Measurements from ENCODE around the gene LILRA2.
"Not testable (repeated sequence)": the region's sequence is repeated elsewhere in the genome, so short reads cannot be mapped to it uniquely, and the experiment has no call there.

LILRA2 gene

DNA sequence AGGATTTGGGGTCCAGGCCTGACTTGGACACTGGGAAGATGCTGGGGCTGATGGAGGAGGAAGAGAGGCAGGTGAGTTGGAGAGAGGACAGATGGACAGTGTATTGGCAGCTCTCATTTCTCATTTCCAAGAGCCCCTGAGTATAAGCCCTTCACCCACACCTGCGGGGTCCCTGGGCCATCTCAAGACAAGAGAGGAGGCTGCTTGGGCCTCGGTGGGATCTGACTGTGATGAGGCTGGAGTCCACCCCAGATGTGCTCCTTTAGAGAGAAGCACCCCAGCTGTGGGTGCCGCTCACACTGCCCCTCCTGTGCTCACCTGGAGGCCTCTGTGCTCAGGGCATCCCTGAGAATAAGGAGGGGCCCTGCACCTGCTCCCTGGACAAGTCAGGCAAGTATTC lies 3.7 kb downstream of the LILRA2 start:
- CTCF ChIA-PET, result no interaction called here
- DNase-seq, result no peak
- peaks cover 44% of the 10 kb centered on the region for H3K27me3 Mint-ChIP-seq
- H3K4me3 Mint-ChIP-seq, result no peak overlapping the region
- H3K27ac Mint-ChIP-seq, result no peak overlapping the region
- H3K9me3 Mint-ChIP-seq, result no peaks in the 10 kb centered on the region
- peaks cover 16% of the 10 kb centered on the region for H3K4me1 Mint-ChIP-seq
- H3K36me3 Mint-ChIP-seq, result no peaks in the 10 kb centered on the region

DNA sequence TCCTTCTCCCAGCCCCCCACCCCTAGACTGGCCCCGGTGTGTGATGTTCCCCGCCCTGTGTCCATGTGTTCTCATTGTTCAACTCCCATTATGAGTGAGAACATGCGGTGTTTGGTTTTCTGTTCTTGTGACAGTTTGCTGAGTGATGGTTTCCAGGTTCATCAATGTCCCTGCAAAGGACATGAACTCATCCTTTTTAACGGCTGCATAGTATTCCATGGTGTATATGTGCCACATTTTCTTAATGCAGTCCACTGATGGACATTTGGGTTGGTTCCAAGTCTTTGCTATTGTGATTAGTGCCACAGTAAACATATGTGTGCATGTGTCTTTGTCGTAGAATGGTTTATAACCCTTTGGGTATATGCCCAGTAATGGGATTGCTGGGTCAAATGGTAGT lies 4.7 kb downstream of the LILRA2 start:
- H3K27ac Mint-ChIP-seq, H3K36me3 Mint-ChIP-seq, H3K4me3 Mint-ChIP-seq, DNase-seq, H3K4me1 Mint-ChIP-seq, H3K9me3 Mint-ChIP-seq, CTCF ChIA-PET: not testable (repeated sequence)
- peaks cover 41% of the 10 kb centered on the region for H3K27me3 Mint-ChIP-seq

DNA sequence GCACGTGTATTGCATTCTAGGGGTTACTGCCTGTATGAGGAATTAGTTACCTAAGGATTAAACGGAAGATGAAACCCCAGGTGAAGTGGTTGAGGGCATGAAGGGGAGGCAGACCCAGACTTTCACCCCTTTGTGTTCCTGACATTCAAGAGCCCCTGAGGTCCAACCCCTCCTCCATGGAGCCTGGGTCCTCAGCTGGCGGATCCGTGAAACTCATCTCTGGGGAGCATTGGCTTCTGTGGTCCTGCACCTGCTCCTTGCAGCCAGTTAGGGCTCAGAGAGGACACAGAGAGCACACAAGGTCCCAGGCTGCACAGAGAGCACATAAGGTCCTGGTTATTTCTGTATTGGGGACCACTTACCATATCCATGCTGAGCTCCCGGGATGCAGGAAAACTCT lies 12.8 kb downstream of the LILRA2 start:
- no peak overlapping the region for H3K27ac Mint-ChIP-seq
- no peaks in the 10 kb centered on the region for H3K4me1 Mint-ChIP-seq
- no peaks in the 10 kb centered on the region for H3K9me3 Mint-ChIP-seq
- CTCF ChIA-PET, result no interaction called here
- peaks cover 39% of the 10 kb centered on the region for H3K27me3 Mint-ChIP-seq
- H3K36me3 Mint-ChIP-seq, result no peaks in the 10 kb centered on the region
- no peak for DNase-seq
- no peak overlapping the region for H3K4me3 Mint-ChIP-seq

DNA sequence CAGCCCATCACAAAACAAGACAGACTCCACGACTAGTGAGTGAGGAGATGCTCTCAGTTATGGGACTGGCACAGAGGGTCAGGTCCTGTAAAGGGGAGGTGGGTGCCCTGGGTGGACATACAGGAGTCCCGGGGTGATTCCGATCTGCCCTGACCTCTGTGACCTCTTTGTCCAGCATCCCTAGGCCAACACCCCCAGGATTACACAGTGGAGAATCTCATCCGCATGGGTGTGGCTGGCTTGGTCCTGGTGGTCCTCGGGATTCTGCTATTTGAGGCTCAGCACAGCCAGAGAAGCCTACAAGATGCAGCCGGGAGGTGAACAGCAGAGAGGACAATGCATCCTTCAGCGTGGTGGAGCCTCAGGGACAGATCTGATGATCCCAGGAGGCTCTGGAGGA lies 13.4 kb downstream of the LILRA2 start:
- Mint-ChIP-seq H3K27me3 (peaks cover 45% of the 10 kb centered on the region), H3K4me1 (no peaks in the 10 kb centered on the region), H3K27ac (no peak overlapping the region), H3K9me3 (no peaks in the 10 kb centered on the region), H3K36me3 (no peaks in the 10 kb centered on the region), H3K4me3 (no peak overlapping the region)
- CTCF ChIA-PET, result no interaction called here
- no peak for DNase-seq

DNA sequence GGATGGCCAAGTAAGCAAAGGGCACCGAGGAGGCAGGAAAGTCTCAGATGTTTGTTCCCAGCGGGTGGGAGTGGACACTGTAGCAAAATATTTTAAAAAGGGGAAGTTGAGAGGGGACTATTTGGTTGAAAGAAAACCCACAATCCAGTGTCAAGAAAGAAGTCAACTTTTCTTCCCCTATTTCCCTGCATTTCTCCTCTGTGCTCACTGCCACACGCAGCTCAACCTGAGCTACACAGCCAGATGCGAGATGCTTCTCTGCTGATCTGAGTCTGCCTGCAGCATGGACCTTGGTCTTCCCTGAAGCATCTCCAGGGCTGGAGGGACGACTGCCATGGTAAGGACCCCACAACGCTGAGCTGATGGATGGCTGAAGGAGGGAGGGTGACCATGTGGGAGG lies 19.9 kb downstream of the LILRA2 start, which contains the start of gene LILRA1:
Gene LILRA1, plus strand, starts transcription at position 188 of the 400 bp plus-strand sequence. CDS start 613 bp downstream, outside the sequence.
- H3K4me1 Mint-ChIP-seq, H3K36me3 Mint-ChIP-seq, H3K9me3 Mint-ChIP-seq, H3K27ac Mint-ChIP-seq, H3K4me3 Mint-ChIP-seq, CTCF ChIA-PET, DNase-seq: not testable (repeated sequence)
- H3K27me3 Mint-ChIP-seq, result peaks cover 55% of the 10 kb centered on the region

DNA sequence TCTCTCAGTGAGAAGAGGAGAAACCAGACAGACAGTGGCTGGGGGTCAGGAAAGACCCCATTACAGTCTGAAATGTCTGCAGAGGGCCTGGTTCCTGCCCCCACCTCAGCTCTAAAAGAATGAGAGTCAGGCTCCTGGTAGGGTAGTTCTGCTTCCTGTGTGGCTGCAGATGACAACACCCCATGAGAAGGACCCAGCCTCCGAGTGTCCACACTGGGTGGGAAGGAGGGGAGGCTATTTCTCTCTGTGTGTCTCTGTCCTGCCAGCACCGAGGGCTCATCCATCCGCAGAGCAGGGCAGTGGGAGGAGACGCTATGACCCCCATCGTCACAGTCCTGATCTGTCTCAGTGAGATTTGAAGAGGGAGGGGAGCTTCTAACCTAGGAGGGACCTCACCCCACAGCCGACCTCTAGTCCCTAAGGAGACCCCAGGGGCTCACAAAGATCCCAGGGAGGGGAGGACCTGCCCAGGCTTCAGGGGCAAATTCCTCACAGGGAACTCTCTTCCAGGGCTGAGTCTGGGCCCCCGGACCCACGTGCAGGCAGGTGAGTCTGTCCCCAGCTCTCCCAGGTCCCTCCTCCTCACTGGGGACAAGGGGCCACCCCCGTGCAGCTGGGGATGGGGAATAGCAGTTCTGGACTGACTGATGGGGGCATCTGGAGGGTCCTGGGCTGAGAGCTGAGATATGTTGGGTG lies 20.5 kb downstream of the LILRA2 start:
- H3K9me3 Mint-ChIP-seq, H3K4me3 Mint-ChIP-seq, DNase-seq, H3K4me1 Mint-ChIP-seq, H3K27ac Mint-ChIP-seq, H3K36me3 Mint-ChIP-seq, CTCF ChIA-PET: not testable (repeated sequence)
- peaks cover 51% of the 10 kb centered on the region for H3K27me3 Mint-ChIP-seq

DNA sequence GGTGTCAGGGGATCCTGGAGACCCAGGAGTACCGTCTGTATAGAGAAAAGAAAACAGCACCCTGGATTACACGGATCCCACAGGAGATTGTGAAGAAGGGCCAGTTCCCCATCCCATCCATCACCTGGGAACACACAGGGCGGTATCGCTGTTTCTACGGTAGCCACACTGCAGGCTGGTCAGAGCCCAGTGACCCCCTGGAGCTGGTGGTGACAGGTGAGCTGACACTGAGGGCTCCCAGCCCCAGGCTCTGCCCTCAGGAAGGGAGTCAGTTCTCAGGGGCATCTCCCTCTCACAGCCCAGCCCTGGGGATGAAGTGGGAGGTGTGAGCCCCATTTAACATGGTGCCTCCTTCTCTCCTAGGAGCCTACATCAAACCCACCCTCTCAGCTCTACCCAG lies 21.1 kb downstream of the LILRA2 start:
- Mint-ChIP-seq H3K9me3 (no peaks in the 10 kb centered on the region), H3K27ac (no peak overlapping the region), H3K4me3 (no peak overlapping the region), H3K27me3 (peaks cover 46% of the 10 kb centered on the region), H3K4me1 (no peaks in the 10 kb centered on the region), H3K36me3 (no peaks in the 10 kb centered on the region)
- CTCF ChIA-PET, result no interaction called here
- no peak for DNase-seq

DNA sequence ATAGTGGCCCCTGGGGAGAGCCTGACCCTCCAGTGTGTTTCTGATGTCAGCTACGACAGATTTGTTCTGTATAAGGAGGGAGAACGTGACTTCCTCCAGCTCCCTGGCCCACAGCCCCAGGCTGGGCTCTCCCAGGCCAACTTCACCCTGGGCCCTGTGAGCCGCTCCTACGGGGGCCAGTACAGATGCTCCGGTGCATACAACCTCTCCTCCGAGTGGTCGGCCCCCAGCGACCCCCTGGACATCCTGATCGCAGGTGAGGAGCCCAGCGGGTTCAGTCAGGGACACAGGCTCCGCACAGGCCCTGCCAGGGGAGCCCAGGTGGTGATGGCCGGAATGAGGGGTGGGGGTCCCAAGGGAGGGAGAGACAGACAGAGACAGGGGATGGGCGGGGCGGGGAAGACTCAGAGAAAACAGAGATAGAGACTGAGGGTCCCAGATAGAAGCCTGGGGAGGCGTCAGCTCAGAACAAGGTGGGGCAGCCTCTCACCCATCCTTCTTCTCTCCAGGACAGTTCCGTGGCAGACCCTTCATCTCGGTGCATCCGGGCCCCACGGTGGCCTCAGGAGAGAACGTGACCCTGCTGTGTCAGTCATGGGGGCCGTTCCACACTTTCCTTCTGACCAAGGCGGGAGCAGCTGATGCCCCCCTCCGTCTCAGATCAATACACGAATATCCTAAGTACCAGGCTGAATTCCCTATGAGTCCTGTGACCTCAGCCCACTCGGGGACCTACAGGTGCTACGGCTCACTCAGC lies 22.3 kb downstream of the LILRA2 start:
- CTCF ChIA-PET, DNase-seq, H3K9me3 Mint-ChIP-seq, H3K27ac Mint-ChIP-seq, H3K4me3 Mint-ChIP-seq, H3K36me3 Mint-ChIP-seq, H3K4me1 Mint-ChIP-seq: not testable (repeated sequence)
- peaks cover 51% of the 10 kb centered on the region for H3K27me3 Mint-ChIP-seq

DNA sequence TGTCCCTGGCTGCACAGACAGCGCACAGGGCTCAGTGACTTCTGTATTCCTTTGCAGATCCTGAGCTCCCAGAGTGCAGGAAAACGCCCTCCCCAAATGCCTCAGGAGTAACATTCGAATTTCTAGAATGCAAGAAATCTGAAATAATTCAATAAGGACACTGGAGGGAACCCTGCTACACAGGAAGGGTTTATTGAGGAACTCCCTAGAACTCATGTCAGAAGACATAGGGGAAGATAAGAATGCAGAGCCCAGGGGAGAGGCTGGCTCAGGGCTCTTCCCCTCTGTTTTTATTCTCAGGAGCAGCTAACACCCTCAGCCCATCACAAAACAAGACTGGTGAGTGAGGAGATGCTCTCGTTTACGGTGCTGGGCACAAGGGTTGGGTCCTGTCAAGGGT lies 26.6 kb downstream of the LILRA2 start:
- Mint-ChIP-seq H3K9me3 (no peaks in the 10 kb centered on the region), H3K27ac (no peak overlapping the region), H3K27me3 (peaks cover 26% of the 10 kb centered on the region), H3K4me1 (no peaks in the 10 kb centered on the region), H3K4me3 (no peak overlapping the region), H3K36me3 (no peaks in the 10 kb centered on the region)
- DNase-seq, result no peak
- CTCF ChIA-PET, result no interaction called here

DNA sequence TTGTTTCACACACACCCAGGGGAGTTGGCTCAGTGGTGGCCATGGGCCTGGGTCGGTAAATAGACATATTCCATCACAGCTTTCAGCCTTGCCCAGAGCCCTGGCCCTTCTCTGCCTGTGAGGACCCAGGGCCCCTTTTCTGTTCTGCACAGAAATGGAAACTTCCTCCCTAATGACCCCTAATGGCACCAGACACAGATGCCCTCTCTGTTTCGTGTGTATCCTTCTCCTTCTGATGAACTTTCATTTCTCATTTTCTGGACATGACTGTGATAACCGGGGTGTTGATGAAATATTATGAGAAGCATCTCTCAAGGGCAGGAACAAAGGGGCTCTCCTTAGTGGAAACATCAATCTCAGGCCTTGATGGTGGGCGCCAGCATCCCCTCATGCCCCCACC lies 32.6 kb downstream of the LILRA2 start:
- Mint-ChIP-seq H3K27ac (no peak overlapping the region), H3K4me1 (no peaks in the 10 kb centered on the region), H3K27me3 (peaks cover 19% of the 10 kb centered on the region), H3K4me3 (no peak overlapping the region), H3K36me3 (no peaks in the 10 kb centered on the region), H3K9me3 (no peaks in the 10 kb centered on the region)
- CTCF ChIA-PET, result no interaction called here
- no peak for DNase-seq

DNA sequence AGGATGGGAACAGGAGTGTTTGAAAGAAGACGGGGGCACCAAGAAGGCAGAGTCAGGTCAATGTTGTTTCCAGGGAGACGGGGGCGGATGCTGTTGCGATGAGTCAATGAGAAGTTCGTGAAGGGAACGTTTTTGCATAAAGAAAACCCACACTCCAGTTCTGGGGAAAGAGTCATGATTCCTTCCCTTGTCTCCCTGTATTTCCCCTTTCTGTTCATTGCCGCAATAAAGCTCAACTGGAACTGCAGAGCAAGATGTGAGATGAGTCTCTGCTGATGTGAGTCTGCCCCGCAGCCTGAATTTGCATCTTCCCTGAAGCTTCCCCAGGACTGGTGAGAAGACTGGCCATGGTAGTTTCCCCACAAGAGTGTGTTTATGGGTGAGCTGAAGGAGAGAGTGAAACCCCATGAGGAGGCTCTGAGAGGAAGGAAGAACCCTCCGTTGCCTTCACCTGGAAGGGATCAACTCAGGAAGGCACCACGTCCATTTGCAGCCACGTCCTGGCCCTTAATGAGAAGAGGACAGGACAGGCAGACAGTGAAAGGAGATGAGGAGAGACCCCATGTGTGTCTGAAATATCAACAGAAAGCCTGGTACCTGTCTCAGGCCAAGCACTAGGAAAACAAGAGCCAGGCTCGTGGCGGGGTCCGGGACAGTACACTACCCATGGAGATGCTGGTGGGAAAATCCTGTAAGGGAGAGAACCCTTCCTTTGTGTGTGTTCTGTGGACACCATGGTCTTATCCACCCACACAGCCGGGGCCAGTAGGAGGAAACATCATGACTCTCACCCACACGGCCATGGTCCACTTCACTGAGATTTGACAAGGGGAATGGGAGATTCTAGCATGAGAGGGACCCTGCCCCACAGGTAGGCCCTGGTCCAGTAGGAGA lies 33.5 kb downstream of the LILRA2 start:
- peaks cover 15% of the 10 kb centered on the region for H3K27me3 Mint-ChIP-seq
- CTCF ChIA-PET, result no interaction called here
- H3K27ac Mint-ChIP-seq, result no peak overlapping the region
- DNase-seq, result no peak
- H3K4me1 Mint-ChIP-seq, result no peaks in the 10 kb centered on the region
- no peak overlapping the region for H3K4me3 Mint-ChIP-seq
- H3K36me3 Mint-ChIP-seq, result no peaks in the 10 kb centered on the region
- H3K9me3 Mint-ChIP-seq, result no peaks in the 10 kb centered on the region

DNA sequence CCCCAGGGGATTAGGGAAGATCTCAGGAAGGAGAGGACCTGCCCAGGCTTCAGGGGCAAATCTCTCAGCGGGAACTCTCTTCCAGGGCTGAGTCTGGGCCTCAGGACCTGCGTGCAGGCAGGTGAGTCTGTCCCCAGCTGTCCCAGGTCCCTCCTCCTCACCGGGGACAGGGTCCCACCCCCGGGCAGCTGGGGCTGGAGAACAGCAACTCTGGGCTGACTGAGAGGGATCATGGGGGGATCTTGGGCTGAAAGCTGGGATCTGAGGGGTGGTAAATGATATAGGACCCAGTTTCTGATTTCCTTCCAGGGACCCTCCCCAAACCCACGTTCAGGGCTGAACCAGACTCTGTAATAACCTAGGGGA lies 34.2 kb downstream of the LILRA2 start:
- Mint-ChIP-seq H3K4me1 (no peaks in the 10 kb centered on the region), H3K36me3 (no peaks in the 10 kb centered on the region), H3K27ac (no peak overlapping the region), H3K4me3 (no peak overlapping the region), H3K27me3 (peaks cover 13% of the 10 kb centered on the region), H3K9me3 (no peaks in the 10 kb centered on the region)
- no peak for DNase-seq
- CTCF ChIA-PET, result no interaction called here

DNA sequence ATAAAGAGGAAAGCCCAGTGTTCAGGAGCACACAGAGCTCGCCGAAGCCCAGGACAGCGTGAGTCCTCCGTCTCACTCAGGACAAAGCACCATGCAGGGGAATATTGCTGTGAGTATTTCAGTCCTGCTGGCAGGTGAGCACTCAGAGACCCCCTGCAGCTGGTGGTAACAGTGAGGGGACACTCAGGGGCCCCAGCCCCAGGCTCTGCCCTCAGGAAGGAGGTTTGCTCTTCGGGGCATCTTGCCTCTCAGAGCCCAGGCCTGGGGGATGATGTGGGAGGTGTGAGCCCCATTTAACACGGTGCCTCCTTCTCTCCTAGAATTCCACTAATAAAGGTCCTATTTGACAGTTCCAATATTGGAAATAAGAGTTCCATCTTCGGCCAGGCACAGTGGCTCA lies 34.6 kb downstream of the LILRA2 start:
- H3K9me3 Mint-ChIP-seq, result no peaks in the 10 kb centered on the region
- CTCF ChIA-PET, result no interaction called here
- peaks cover 12% of the 10 kb centered on the region for H3K27me3 Mint-ChIP-seq
- no peaks in the 10 kb centered on the region for H3K36me3 Mint-ChIP-seq
- DNase-seq, result no peak
- H3K4me1 Mint-ChIP-seq, result no peaks in the 10 kb centered on the region
- no peak overlapping the region for H3K27ac Mint-ChIP-seq
- no peak overlapping the region for H3K4me3 Mint-ChIP-seq

DNA sequence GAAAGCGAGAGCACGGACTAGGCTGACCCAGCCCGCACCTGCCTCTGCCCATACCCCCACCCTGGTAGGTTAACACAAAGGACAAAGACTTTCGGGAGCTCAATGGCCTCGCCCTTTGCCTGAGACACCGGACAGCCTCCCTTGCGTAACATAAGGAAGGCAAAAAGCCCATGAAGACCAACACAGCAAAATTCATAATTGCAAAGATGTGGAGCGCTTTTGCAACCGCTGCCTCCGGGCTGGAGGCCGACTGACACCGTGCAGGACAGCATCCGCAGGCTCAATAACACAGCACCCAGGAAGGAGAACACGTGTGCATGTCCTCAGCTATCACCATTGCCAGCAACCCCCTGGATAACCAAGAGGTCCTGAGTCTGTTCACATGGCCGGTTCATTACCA lies 35.2 kb downstream of the LILRA2 start:
- H3K36me3 Mint-ChIP-seq, result no peaks in the 10 kb centered on the region
- H3K9me3 Mint-ChIP-seq, result no peaks in the 10 kb centered on the region
- CTCF ChIA-PET, result no interaction called here

DNA sequence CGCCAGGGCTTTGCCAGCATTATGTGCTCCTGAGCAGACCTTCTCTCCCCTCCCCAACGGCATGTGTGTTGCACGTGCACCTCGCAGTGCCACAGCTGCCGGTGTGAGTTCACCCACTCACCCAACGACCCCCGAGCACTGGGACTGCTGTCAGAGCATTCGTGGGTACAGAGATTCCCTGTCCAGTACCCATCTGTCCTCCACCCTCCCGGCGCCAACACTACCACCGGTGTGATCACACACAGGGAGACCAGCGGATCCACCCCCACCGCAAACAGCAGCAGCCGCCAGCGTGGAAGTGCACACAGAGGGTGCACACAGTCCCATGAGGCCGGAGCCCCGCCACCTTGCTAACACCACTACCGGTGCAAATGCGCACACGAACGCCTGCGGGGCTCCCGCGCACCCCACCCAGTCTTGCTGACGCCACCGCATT lies 35.8 kb downstream of the LILRA2 start:
- Mint-ChIP-seq H3K27me3 (peaks cover 12% of the 10 kb centered on the region), H3K4me1 (no peaks in the 10 kb centered on the region), H3K27ac (no peak overlapping the region), H3K4me3 (no peak overlapping the region), H3K9me3 (no peaks in the 10 kb centered on the region), H3K36me3 (no peaks in the 10 kb centered on the region)
- CTCF ChIA-PET, result no interaction called here
- DNase-seq, result no peak

More for the DNA sequence above, 35.2 kb downstream of the LILRA2 start:
- Mint-ChIP-seq H3K27me3 (peaks cover 12% of the 10 kb centered on the region), H3K4me3 (no peak overlapping the region), H3K27ac (no peak overlapping the region), H3K4me1 (no peaks in the 10 kb centered on the region)
- no peak for DNase-seq
